ENCODE results near the gene SLC28A2. TPM values are rescaled to one million over a fixed set of nuclear protein-coding genes. Genes with fewer than 3 reads are reported as not detected.

SLC28A2 gene
- total RNA-seq, 1 donor from 2014 or later = not detected

Other genes starting within 250 kb of the SLC28A2 start
- gene SORD, start 229.0 kb upstream of the SLC28A2 start, total RNA-seq = 5.1 TPM
- not detected for gene DUOX2, start 138.1 kb upstream of the SLC28A2 start, total RNA-seq
- not detected for gene DUOXA2, start 137.9 kb upstream of the SLC28A2 start, total RNA-seq
- gene DUOXA1, start 122.4 kb upstream of the SLC28A2 start, total RNA-seq = 0.31 TPM
- not detected for gene DUOX1, start 122.2 kb upstream of the SLC28A2 start, total RNA-seq
- gene SHF, start 64.3 kb upstream of the SLC28A2 start, total RNA-seq = 54.9 TPM
- 150 TPM for gene GATM, start 126.3 kb downstream of the SLC28A2 start, total RNA-seq

Data from occipital lobe (tissue), 1 donor.